Ureter (tissue), 1 donor: Measurements from ENCODE around the gene SIGLEC14. TPM values are rescaled to one million over a fixed set of nuclear protein-coding genes. Genes with fewer than 3 reads are reported as not detected.

ENCODE experiments used
- DNase-seq: peaks from one replicate; pipeline ENCODE4 v3.0.0-alpha.2; 2020; ENCODE audit warnings: low spot score
- total RNA-seq: library from RNA; stranded (reverse); gene quantifications from one replicate; pipeline ENCODE4 v1.2.4, GENCODE V29; 2023
- donor health status: DM: yes; HTN: yes; CAD: no.

The SIGLEC14 gene
- total RNA-seq, 1 donor from 2014 or later: 4.2 TPM

GRCh38 chr19:51621178-51621577, 25.4 kb downstream of the SIGLEC14 start:
- no peak for DNase-seq

GRCh38 chr19:51615991-51616390, 30.6 kb downstream of the SIGLEC14 start:
- no peak for DNase-seq

GRCh38 chr19:51614789-51615188, 31.8 kb downstream of the SIGLEC14 start:
- DNase-seq: no peak

GRCh38 chr19:51610576-51610975, 36.0 kb downstream of the SIGLEC14 start:
- no peak for DNase-seq

GRCh38 chr19:51607920-51608562, 38.6 kb downstream of the SIGLEC14 start:
- DNase-seq: peak; percentile 70

- DNase-seq: no peak
These were observed 39.5 kb downstream of the SIGLEC14 start for GRCh38 chr19:51607077-51607476.

- no peak for DNase-seq
These were observed 44.3 kb downstream of the SIGLEC14 start for GRCh38 chr19:51602189-51602854.

GRCh38 chr19:51600940-51601580, 45.6 kb downstream of the SIGLEC14 start:
- no peak for DNase-seq

GRCh38 chr19:51599084-51599483, 47.5 kb downstream of the SIGLEC14 start:
- no peak for DNase-seq

- DNase-seq: no peak
These were observed 48.3 kb downstream of the SIGLEC14 start for GRCh38 chr19:51598159-51598915.

- DNase-seq: no peak
These were observed 51.1 kb downstream of the SIGLEC14 start for GRCh38 chr19:51595190-51596175.

GRCh38 chr19:51594774-51595109, 51.9 kb downstream of the SIGLEC14 start:
- no peak for DNase-seq

GRCh38 chr19:51593969-51594773, 52.5 kb downstream of the SIGLEC14 start:
- peak; percentile 97 for DNase-seq

- no peak for DNase-seq
These were observed 53.3 kb downstream of the SIGLEC14 start for GRCh38 chr19:51593138-51593890.

Other genes starting within 250 kb of the SIGLEC14 start
- gene SIGLEC10, start 229.2 kb downstream of the SIGLEC14 start, total RNA-seq: 14.0 TPM
- 6.3 TPM for gene SIGLEC8, start 188.4 kb downstream of the SIGLEC14 start, total RNA-seq
- not detected for gene CEACAM18, start 168.3 kb downstream of the SIGLEC14 start, total RNA-seq
- 0.34 TPM for gene SIGLEC12, start 145.0 kb downstream of the SIGLEC14 start, total RNA-seq
- 2.2 TPM for gene SIGLEC6, start 115.2 kb downstream of the SIGLEC14 start, total RNA-seq
- 16.0 TPM for gene ZNF175, start 75.5 kb downstream of the SIGLEC14 start, total RNA-seq
- gene SIGLEC5, start 16.4 kb downstream of the SIGLEC14 start, total RNA-seq: 1.2 TPM
- 25.6 TPM for gene SPACA6, start 46.5 kb upstream of the SIGLEC14 start, total RNA-seq
- 0.18 TPM for gene HAS1, start 77.2 kb upstream of the SIGLEC14 start, total RNA-seq
- gene FPR1, start 105.1 kb upstream of the SIGLEC14 start, total RNA-seq: 4.3 TPM
- gene FPR2, start 114.4 kb upstream of the SIGLEC14 start, total RNA-seq: 0.89 TPM
- 3.4 TPM for gene FPR3, start 148.3 kb upstream of the SIGLEC14 start, total RNA-seq
- 21.5 TPM for gene ZNF577, start 241.1 kb upstream of the SIGLEC14 start, total RNA-seq